HG03039 (cell line): ENCODE data around the gene DHRS9.

Experiments used
- ATAC-seq: cut with Tn5 transposase; IDR thresholded peaks from one replicate; pipeline ENCODE4 v1.9.1; 2021; ENCODE audit warnings: mild to moderate bottlenecking, moderate library complexity; ENCODE audit not compliant: unreplicated experiment

The DHRS9 gene

DNA sequence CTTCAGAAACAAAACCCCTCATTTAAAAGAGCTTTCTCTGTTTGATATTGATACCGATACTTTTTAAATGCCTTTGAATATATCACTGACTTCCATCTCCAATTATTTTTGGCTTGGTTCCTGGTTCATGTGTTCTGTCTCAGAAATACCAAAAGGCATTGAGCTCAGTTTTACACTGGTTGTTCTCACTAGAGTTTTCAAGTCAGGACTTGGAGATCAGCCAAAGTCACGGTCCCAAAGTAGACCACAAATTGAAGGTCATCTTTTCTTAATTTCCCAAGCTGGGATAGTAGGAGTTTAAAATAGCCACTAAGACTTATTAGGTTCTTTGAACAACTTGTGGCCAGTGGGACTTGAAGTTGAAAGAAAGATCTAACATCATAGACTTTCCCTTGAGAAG lies 24.2 kb downstream of the DHRS9 start:
- ATAC-seq, result no peak

DNA sequence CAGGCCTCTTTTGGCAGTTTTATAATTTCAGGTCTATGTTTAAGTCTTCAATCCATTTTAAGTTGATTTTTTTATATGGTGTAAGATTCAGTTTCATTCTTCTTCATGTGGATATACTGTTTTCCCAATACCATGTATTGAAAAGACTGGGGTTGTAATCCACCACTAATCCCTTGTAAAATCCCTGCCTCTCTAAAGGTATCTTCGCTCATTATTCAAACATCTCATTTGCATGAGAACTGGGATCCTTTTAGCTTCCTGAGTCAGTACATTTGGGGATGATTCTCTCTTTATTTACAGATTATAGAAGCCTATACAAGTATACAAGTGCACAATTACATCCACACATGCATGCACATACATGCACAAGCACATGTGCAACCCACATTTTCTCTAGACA lies 25.3 kb downstream of the DHRS9 start:
- ATAC-seq, result no peak

DNA sequence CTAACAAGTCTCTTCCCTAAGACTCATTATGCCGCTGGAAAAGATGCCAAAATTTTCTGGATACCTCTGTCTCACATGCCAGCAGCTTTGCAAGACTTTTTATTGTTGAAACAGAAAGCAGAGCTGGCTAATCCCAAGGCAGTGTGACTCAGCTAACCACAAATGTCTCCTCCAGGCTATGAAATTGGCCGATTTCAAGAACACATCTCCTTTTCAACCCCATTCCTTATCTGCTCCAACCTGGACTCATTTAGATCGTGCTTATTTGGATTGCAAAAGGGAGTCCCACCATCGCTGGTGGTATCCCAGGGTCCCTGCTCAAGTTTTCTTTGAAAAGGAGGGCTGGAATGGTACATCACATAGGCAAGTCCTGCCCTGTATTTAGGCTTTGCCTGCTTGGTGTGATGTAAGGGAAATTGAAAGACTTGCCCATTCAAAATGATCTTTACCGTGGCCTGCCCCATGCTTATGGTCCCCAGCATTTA lies 26.3 kb downstream of the DHRS9 start:
- peak; percentile 58 for ATAC-seq

DNA sequence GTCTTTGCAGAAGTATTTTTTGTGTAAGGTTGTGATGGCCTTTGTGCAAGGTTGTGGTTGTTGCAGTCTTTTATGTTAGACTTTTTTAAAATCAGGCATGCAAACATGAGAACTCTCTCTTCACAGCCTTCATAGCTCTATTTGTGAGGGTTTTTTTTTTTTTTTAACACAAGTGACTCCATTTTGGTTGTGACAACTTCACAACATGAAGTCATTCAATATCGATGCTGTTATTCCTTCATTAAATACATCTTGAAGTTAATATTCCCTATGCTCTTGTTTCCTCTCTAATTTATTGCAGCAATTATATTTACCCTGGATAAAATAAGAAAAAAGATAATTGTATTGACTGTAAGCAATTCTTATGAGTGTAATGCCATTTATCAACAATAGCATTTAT lies 35.5 kb downstream of the DHRS9 start:
- no peak for ATAC-seq

DNA sequence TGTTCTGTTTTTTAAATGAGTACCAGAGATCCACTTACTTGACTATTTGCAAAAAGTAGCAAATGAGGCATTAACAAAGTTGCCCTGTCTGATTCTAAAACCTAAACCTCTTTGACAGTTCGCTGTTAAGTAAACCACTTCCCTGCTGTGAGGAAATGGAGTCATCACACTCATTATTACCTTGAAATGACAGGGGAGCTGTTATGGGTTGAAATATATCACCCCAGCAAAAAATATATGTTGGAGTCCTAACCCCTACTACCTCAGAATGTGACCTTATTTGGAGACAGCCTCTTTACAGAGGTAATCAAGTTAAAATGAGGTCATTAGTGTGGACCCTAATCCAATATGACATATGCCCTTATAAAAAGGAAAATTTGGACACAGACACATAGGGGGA lies 36.1 kb downstream of the DHRS9 start:
- no peak for ATAC-seq

DNA sequence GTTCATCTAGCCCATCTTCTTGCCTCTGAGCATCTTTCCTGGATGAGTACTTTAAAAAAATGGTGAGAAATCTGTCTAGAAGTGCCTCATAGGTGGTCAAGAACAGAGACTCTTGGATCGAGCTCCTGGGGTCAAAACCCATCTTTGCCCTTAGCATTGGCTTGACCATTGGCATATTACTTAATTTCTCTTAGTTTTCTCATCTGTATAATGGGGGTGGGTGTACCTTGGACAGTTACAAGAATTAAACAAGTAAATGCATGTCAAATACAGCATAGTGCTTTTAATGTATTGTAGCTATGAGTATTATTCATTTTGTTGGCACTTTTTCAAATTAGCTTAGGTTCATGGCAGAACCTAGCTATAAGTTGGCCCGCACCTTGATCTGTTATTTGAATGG lies 36.8 kb downstream of the DHRS9 start:
- no peak for ATAC-seq

DNA sequence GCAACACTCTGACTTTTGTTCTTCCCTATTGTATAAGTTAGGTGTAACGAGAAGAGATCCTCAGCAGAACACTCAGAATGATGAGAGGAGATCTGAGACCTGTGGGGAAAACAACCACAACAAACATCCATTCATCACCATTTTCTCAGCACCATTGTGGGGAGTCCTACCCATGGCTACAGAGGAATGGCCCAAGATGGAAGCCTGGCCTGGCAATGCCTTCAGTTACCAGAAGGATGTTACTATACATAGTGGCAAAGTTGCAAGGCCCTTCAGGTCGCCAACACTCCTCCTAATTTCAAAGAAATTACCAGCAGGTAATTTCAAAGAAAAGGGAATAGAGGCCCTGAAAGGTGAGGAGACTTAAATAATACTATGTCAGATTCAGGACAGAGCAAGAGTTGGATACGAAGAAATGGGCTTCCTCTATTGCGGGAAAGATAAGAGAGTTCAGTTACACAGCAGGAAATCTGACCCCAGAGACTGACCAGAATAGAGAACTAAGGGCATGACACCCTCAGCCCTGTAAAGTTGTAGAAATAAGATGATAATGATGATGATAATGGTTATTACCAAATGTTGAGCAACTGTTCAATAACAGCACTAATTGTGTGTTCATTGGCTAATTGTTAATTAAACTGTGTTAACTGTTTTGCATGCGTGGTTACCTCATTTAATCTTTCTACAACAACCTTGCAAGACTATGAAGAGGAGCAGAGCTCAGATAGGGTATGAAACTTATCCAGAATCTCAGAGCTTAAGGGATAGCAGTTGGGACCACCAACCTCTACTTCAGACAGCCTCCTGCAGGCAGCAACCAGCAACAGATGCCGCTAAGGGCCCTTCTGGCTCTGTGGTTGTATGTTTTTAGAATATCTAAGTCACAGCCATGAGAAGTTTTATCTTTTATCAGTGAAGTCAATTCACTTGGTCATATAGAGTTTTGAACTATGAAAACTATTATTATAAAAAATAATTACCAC lies 37.5 kb downstream of the DHRS9 start:
- ATAC-seq, result no peak

DNA sequence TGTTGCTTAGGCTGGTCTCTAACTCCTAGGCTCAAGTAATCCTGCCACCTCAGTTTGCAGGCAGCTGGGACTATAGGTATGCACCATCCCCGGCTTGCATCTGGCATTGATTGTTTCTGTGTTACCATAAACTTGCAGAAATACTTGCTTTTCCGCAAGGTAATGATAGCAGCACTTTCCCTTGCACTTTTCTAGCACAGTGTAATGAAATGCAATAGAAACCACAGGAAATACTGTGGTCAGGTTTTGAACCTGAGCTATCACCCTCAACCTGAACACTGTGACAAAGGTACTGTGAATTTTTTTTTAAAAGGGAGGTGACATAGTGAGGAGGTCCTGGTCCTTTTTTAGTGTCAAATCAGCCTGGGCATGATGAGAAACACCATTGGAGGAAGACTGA lies 38.3 kb downstream of the DHRS9 start:
- ATAC-seq, result peak; percentile 86

DNA sequence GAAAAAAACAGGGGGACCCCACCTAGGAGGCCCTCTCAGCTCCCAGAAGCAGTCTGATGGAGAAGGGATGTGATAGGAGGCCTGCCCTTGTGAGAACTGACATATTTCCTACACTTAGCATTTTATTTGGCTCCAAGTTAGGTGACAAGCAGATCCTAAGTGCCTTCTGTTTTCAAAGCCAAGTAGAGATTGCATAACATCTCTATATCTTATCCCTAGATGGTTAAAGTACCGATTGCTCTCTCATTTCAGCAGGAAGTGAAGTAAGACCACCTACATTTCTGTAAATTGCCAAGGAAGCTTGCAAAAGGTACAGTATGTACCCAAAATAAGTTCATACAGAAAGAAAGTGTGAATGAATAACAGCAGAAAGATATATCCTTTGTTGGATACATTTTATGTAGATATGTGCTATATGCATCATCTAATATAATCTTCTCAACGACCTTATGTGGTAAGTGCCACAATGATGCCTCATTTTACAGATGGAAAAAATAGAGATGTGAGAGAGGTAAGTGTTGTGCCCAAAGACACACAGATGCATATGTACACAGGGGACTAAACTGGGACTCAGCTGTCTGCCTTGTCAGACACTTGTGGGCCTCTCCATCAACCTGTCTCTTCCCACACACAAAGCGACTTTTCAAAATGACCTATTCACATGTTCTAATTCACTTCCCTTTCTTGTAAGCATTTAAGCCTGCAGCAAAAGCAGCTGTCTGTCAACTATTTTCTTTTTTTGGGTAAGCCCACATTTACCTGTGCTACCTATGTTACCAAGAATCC lies 38.9 kb downstream of the DHRS9 start:
- no peak for ATAC-seq

DNA sequence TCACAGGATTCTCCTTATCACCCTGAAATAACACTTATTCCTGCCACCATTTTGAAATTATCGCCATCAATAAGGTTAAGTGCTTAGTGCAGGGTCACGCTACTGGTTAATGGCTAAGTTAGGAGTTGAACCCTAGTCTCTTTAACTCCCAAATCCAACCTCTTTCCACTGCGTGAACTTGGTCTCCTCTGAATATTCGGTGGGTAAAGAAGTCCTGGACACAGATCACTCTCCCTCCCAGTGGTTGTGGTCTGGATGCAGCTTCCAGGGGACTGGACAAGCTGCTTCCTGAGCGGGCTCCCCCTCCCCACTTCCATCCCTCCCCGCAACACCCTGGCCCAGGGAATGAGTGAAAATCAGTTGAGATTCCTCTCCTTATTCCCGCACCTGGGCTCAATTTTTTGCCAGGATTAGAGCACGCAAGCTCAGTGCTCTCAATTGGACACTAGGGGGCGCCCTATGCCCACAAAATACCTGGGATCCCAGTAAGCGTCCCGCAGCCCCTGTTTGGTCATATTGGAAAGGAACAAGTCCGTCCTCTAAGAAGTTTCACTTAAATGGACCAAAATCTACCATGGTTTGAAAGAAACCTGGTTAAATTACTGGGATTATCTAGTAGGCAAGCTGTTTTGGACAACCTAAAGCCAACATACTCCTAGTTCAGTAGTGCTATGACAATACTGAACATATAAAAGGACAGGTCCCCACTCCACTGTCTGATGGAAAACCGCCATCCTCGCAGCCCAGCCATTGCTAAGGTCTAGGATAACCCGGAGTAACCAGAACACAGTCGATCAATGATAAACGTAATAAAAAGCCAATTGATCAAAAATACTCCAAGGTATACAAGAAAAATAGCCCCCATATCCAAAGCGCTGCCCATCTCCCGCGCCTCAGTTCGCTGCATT lies 40.4 kb downstream of the DHRS9 start:
- ATAC-seq, result peak; percentile 37

DNA sequence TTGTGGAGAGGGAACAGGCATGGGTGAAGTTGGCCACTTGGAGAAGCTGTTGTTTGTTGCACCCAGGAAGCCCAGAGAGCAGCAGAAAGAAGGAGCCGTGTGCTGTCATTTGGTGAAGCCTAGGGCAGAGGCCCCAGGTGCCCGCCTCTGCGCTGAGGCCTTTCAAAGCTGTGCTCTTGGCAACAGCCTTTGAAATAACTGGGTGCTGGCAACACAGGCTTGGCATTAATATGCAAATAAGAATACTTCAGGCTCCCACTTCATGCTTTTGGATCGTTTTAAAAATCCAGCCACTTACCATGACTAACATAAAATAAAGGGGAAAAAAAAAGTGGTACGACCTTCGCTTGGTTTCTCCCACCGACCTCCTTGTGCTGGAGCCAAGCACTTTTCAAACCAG lies 41.1 kb downstream of the DHRS9 start:
- no peak for ATAC-seq

DNA sequence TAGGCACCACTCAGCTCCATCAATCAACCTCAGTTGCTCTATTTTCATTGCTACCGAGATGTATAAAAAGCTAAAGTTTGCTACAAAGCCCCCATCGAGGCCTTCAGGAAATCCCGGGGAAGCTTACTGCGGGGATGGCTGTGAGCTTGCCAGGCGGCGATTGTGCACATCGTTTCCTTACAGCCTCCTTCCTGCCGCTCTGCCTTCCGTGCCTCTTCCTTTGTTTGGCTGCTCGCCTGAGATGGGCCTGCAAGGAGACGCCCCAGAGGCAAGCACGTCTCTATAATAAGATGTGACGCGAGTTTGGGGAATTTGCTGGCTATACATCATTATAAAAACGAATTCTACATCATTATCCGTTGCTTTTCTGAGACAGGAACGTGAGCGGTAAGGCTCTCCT lies 41.6 kb downstream of the DHRS9 start:
- no peak for ATAC-seq

DNA sequence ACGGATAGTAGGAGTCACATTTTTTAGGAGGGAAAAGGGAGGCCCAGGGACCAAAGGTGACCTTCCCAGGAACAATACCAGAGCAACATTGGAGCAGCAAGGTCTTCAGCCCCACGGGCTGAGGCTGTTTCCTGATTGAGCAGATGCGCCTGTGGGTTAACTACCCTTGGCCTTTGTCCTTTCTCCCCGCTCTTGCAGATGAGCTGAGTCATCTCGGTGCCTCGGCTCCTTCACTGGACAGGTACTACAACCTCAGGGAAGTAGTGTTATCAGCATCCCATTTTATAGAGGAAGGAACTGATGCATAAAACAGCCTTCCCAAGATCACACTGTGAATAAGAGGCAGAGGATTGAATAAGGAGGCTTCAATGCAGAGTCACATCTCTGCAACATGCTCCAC lies 43.5 kb downstream of the DHRS9 start:
- ATAC-seq, result no peak

DNA sequence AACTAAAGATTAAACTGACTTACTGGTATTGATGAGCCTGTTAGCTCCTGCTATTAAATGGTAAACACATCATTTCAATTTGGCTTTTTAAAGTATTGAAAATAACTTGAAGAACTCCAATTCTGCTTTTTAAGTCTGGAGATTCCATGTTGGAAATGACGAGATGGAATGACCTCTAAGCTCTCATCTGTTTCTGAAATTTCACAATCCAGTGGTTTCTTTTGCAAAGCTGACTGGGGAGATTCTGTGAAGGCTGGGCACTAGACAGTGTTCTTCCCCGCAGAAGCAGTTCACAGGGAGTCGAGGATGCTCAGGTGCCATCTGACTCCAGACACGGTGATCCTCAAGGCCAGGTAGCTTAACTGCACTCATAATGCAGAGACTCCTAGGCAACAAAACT lies 44.7 kb downstream of the DHRS9 start:
- ATAC-seq, result no peak

DNA sequence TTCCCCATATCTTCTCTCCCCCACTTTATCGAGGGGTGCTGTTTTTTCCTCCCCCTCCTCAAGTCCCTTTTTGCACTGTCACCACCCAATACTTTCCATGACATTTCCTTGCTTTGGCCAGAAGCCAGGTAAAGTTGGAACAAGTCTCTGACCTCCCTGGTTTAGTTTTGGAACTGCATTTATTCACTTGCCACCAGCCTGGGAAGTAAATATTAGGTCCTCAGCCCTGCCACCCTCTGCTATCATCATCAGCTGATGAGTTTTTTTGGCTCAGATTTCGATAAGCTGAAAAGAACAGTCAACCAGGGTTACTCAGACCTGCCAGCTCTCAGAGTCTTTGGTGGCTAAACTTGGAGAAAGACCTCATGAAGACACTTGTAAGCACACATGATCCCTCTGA lies 47.0 kb downstream of the DHRS9 start:
- ATAC-seq, result no peak

DNA sequence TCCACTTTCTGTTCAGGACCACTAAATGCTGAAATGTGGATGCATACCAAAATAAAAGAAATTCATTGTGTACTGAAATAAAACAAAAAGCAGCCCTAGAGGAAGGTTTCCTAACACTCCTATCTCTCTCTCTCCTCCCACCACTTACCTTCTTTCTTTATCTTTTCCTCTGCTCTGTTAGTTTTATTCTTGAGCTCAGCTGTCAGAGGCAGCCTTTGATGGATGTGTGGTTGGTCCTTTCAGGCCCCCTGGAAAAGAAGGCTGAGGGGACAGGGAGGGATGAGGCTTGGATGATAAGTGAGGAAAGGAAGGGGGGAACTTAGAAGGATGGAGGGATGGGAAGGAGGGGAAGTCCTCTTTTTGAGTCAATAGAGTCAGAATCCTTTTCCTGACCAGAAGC lies 47.6 kb downstream of the DHRS9 start:
- no peak for ATAC-seq

DNA sequence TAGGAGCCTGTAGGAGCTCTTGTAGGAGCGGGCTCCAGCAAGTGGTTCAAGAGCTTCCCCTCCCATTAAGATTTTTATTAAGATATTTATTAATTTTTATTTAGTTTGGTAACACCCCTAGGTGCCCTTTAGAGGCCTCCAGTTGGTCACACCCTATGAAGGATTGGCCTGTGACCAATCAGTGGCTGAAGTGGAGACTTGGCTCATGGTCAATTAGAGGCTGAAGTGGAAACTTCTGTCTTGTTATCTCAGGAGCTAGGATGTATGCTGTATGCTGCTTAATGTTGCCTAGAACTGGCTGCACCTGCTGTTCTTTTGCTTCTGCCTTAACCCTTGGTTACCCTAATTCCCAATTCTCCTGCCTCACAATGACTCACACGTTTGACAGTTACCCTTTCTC lies 48.7 kb downstream of the DHRS9 start:
- no peak for ATAC-seq

DNA sequence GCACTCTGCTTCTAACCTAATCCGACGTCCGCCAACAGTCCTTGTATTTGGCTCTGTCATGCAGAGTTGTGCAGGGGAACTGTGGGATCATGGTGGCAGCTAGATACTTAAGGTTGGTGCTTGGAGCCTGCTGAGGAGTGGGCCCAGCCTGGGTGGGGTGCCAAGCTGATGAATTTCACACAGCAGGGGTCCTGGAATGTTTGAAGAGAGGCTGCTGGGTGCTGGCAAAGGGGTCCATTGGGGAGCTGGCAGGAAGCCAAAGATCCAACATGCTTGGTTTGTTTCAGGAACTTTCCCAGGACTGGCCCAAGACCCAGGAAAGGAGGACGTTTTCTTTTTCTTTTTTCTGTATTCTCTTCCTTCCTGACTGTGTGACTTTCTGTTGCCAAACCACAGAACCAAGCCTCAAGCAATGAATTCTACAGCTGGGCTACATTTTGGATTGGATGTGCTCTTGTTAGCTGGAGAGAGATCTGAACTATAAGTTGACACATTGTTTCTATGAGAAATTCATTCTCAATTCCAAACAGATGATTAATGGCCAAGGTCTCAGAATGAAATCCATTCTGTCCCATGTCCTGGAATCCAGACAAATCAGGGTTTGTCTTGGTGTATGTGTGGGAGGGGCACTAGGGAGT lies 49.9 kb downstream of the DHRS9 start:
- no peak for ATAC-seq

DNA sequence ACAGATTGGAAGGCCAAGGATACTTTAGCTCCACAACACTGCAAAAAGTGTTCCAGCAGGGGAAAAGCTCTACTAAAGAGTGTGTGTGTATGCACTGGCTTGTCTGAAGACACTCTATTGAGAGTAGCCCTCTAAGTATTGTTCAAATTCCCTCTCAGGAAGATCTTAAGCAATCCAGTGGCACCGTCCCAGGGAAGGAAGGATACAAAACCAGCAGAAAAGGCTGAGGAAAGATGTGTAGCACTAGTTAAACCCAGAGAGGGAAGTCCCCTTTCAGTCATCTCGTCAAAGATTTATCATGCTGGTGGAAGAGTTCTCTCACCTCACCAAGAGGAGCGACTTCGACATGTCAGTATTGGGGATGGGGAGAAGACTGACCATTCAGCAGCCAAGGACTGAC lies 50.5 kb downstream of the DHRS9 start:
- ATAC-seq, result no peak

DNA sequence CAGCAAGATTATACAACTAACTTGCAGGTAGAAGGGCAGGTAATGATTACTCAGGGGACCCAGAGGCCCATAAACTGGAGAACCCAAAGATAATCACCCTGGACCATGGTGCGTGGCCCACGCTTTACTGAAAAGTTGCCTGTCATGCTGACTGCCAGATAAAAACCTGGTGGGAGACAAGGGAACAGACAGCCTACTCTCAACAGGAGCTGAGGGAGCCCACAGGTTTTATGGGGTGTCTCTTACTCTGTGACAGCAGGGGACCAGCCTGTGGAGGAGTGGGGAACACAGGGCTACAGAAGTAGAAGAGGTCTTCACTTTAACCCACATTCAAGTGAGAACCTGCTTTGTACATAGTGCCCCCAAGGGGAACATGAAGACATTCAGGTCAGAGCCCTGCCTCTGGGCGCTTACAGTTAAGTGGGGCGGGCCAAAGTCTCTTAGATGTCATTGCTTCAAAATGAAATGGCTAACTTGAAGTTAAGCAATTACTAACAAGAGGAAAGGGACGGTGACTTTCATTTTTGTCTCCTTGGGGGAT lies 60.4 kb downstream of the DHRS9 start:
- ATAC-seq, result no peak
